Measurements from ENCODE around the gene APOL2. TPM values are rescaled to one million over a fixed set of nuclear protein-coding genes. Genes with fewer than 3 reads are reported as not detected.
A peak's percentile ranks its signal among the peaks of the same experiment; 100 is the strongest.
"Not testable (repeated sequence)": the region's sequence is repeated elsewhere in the genome, so short reads cannot be mapped to it uniquely, and the experiment has no call there.

The APOL2 gene
- 10 to 100 TPM; 24.8 to 45.4 (median 28.7) TPM for polyA plus RNA-seq (ENCODE audit: insufficient read length in 3 of 3)
- long read RNA-seq, donor 1, partial matches to known transcripts: 0 of 4 reads
- long read RNA-seq, donor 1, other reads (novel, unspliced or antisense): 0 of 4 reads
- long read RNA-seq, donor 2, transcript APOL2-202 (5 exons, 2,551 nt): major isoform, 5 of 5 reads
- long read RNA-seq, donor 2, partial matches to known transcripts: 0 of 5 reads
- long read RNA-seq, donor 2, other reads (novel, unspliced or antisense): 0 of 5 reads
- long read RNA-seq, donor 3, transcript APOL2-202 (5 exons, 2,551 nt): major isoform, 5 of 5 reads
- long read RNA-seq, donor 3, partial matches to known transcripts: 0 of 5 reads
- long read RNA-seq, donor 3, other reads (novel, unspliced or antisense): 0 of 5 reads
- long read RNA-seq, donor 4, partial matches to known transcripts: 0 of 2 reads
- long read RNA-seq, donor 4, other reads (novel, unspliced or antisense): 0 of 2 reads
- long read RNA-seq, donor 5, partial matches to known transcripts: 0 of 3 reads
- long read RNA-seq, donor 5, other reads (novel, unspliced or antisense): 0 of 3 reads
- long read RNA-seq, donor 6, transcript APOL2-202 (5 exons, 2,551 nt): major isoform, 5 of 5 reads
- long read RNA-seq, donor 6, partial matches to known transcripts: 0 of 5 reads
- long read RNA-seq, donor 6, other reads (novel, unspliced or antisense): 0 of 5 reads
- long read RNA-seq, donor 7, transcript APOL2-202 (5 exons, 2,551 nt): major isoform, 7 of 9 reads
- long read RNA-seq, donor 7, partial matches to known transcripts: 0 of 9 reads
- long read RNA-seq, donor 7, other reads (novel, unspliced or antisense): 0 of 9 reads
- long read RNA-seq, donor 8, transcript APOL2-202 (5 exons, 2,551 nt): major isoform, 11 of 12 reads
- long read RNA-seq, donor 8, partial matches to known transcripts: 0 of 12 reads
- long read RNA-seq, donor 8, other reads (novel, unspliced or antisense): 0 of 12 reads
- long read RNA-seq, donor 9, partial matches to known transcripts: 0 of 2 reads
- long read RNA-seq, donor 9, other reads (novel, unspliced or antisense): 0 of 2 reads
- long read RNA-seq, donor 10, partial matches to known transcripts: 0 of 3 reads
- long read RNA-seq, donor 10, other reads (novel, unspliced or antisense): 0 of 3 reads
- long read RNA-seq, donor 11, partial matches to known transcripts: 0 of 5 reads
- long read RNA-seq, donor 11, other reads (novel, unspliced or antisense): 0 of 5 reads
- long read RNA-seq, donor 12, partial matches to known transcripts: 5 of 6 reads
- long read RNA-seq, donor 12, other reads (novel, unspliced or antisense): 0 of 6 reads
- long read RNA-seq, donor 13, transcript APOL2-202 (5 exons, 2,551 nt): major isoform, 5 of 5 reads
- long read RNA-seq, donor 13, partial matches to known transcripts: 0 of 5 reads
- long read RNA-seq, donor 13, other reads (novel, unspliced or antisense): 0 of 5 reads
- long read RNA-seq, donor 14, partial matches to known transcripts: 0 of 4 reads
- long read RNA-seq, donor 14, other reads (novel, unspliced or antisense): 0 of 4 reads
- long read RNA-seq, donor 15, partial matches to known transcripts: 0 of 3 reads
- long read RNA-seq, donor 15, other reads (novel, unspliced or antisense): 0 of 3 reads
- long read RNA-seq, donor 16, transcript APOL2-202 (5 exons, 2,551 nt): major isoform, 7 of 20 reads
- long read RNA-seq, donor 16, partial matches to known transcripts: 12 of 20 reads
- long read RNA-seq, donor 16, other reads (novel, unspliced or antisense): 0 of 20 reads

DNA sequence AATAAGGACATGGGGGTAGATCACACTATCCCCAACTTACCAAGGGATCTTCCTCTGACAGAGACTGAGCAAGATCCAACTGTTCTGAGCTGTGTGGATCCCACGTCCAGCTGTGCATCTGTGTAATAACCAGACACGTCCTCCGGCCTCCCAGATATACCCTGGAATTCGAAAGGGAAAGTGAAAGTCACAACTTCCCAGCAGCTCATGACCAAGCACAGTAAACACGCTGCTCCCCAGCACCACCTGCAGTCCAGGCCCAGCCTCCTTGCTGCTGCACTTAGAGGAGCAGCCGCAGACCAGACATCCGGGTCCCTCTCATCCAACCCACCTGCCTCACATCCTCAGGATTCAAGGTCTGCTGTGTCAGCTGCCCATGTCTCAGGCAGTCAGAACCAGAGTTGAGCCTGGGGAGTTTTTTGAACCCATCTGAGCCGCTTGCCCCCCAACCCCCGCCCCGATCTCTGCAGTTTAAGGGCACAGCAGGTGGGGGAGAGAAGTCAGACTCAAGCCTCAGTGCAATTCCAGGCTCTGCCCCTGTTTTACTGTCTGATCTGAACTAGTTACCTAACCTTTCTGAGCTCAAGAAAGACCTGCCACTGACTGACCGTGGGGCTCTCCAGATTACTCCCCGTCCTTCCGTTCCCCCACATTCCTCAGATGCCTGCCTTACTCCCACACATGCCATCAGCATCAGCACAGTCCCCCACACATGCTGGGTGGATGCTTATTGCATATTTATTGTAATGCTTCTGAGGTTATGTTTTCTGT lies at the start of gene APOL2:
Gene APOL2 (minus strand): TSS at position 127 of the 771 bp plus-strand sequence. CDS start 6,365 bp downstream, outside the sequence.
- peak; percentile 75 to 94 (median 86) for DNase-seq (ENCODE audit: extremely low read depth in 1 of 11, low read depth in 9 of 11, low spot score in 4 of 11)

DNA sequence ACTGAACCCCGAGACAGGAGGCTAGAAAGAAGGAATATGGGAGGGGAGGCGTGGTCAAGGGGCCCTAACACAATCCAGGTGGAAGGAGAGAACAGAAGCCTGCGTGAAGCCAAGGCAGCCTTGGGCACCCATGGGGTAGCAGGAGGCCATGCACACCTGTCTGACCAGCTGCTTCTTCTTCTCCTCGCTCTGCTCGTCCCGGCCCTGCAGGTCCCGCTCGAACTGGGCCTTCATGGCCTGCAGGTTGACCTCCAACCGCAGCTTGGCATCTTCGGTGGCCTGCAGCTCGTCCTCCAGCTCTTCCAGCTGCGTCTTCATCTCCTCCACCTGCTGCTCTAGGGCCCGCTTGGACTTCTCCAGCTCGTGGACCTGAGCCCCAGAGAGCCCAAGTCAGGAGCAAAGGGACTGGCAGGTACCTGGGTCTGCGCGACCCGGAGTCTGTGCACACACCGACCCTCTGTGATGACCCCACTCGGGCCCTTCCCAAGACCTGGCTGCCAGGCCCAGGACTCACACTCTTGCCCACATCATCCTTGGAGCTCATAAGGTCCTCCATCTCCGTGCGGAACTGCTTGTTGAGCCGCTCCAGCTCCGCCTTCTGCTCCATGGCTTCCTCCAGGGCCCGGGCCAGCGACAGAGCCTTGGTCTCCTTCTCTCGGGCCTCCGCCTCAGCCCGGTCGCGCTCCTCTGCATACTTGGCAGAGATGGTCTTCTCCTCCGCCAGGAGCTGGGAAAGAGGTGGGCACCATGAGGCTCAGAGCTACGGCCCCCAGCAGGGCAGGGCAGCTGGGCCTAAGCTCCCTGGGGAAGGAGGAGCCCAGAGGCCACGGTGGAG lies 49.5 kb upstream of the APOL2 start:
- no peak for DNase-seq (ENCODE audit: extremely low read depth in 1 of 11, low read depth in 9 of 11, low spot score in 4 of 11)

GRCh38 chr22:36287881-36288515 lies 48.7 kb upstream of the APOL2 start:
- no peak for DNase-seq (ENCODE audit: extremely low read depth in 1 of 11, low read depth in 9 of 11, low spot score in 4 of 11)

DNA sequence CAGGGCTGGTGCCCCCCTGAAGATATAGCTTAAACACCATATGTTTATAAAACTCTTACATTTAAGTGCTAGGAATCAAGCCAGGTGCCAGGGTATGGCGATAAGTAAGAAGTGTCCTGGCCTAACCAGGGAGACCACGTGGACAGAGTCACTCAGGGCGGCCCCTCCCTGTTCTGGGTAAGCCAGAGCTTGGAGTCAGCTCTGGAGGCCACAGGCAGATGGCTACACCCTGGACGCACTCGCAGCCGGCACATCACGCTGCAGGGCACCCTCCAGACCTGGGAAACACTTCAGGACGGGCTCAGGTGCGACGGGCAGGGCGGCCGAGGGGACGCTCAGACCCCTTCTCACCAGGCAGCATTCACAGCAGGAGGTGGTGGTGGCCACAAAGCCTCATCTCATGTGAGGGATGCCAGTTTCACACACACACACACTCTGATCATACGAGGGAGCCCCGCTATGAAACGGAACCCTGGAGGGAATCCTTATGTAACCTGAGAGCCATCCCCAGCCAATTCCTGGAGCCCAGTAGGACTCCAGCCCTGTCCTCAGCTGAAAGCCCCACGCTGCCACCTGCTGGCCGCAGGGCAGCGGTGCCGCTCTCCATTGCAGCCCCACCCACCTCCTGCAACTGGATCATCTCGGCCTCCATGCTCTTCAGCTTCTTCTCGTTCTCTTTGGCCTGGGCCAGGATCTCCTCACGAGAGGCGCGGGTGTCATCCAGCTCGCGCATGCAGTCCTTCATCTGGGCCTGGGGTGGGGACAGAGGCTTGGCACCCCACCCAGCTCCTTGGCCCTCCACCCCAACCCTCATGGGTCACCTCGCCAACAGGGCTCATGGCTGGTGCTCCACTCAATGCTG lies 47.0 kb upstream of the APOL2 start:
- peak in 10 of 11 donors; percentile 13 to 62 (median 53) for DNase-seq (ENCODE audit: extremely low read depth in 1 of 11, low read depth in 9 of 11, low spot score in 4 of 11)

- no peak for DNase-seq (ENCODE audit: extremely low read depth in 1 of 11, low read depth in 9 of 11, low spot score in 4 of 11)
These were observed 46.2 kb upstream of the APOL2 start for GRCh38 chr22:36285545-36285944.

DNA sequence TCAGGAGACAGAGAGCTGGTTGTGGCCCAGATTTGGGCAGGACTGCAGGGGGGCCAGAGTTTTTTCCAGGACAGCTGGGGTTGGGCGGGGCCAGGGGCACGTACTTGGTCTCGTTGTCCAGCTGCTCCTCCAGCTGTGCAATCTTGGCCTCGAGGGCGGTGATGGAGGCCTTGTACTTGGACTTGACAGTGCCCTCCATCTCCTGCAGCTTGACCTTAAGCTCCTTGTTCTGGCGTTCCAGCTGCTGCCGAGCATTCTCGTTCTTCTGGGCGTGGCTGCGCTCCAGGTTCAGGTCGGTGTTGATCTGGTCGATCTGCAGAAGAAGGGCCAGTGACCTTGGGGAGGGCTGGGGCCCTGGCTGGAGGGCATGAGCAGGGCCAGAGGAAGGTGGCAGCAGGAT lies 45.7 kb upstream of the APOL2 start:
- DNase-seq (ENCODE audit: extremely low read depth in 1 of 11, low read depth in 9 of 11, low spot score in 4 of 11): no peak

- DNase-seq (ENCODE audit: extremely low read depth in 1 of 11, low read depth in 9 of 11, low spot score in 4 of 11): no peak
These were observed 44.8 kb upstream of the APOL2 start for GRCh38 chr22:36284171-36284571.

DNA sequence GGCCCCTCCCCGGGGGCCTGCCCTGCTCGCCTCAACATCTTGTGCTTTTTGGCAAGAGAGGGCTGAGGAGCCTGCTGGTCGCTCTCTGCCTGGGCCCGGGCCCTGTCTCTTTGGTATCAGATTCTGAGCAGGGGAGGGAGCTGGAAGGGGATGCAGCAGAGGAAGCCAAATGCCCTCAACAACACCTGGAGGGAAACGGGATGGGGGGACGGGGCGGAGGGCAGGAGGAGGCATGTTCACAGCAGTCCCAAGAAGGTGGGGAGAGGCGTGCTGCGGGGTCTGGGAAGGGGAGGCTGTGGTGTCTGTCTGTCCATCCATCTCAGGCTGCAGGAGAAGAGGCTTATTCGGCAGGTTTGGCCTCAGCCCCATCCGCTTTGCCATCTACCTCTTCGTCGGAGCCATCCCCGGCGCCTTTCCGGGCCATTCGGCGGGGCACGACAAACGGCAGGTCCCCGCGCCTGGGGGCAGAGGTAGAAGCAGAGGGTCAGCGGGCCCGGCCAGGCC lies 43.1 kb upstream of the APOL2 start:
- no peak for DNase-seq (ENCODE audit: extremely low read depth in 1 of 11, low read depth in 9 of 11, low spot score in 4 of 11)

- DNase-seq (ENCODE audit: extremely low read depth in 1 of 11, low read depth in 9 of 11, low spot score in 4 of 11): no peak
These were observed 42.5 kb upstream of the APOL2 start for GRCh38 chr22:36281781-36282327.

DNA sequence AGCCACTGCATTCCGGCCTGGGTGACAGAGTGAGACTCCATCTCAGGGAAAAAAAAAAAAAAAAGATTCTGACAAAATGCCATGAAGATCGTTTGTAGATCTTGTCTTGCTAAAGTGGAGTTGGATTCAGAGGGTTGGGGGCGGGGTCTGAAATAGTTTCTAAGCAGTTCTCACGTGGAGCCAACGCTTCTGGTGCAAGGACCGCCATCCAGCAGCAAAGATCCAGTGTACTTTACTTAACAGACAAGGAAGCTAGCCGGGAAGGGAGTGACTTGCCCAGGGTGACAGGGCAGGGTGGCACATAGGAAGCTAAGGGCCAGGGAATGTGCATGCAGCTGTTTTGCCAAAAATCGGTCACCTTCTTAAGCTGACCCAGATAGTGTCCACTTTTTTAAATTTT lies 41.1 kb upstream of the APOL2 start:
- no peak for DNase-seq (ENCODE audit: extremely low read depth in 1 of 11, low read depth in 9 of 11, low spot score in 4 of 11)

GRCh38 chr22:36279219-36279666 lies 39.9 kb upstream of the APOL2 start:
- DNase-seq (ENCODE audit: extremely low read depth in 1 of 11, low read depth in 9 of 11, low spot score in 4 of 11): no peak

- DNase-seq (ENCODE audit: extremely low read depth in 1 of 11, low read depth in 9 of 11, low spot score in 4 of 11): peak in 2 of 11 donors; percentile 20 to 44
These were observed 38.4 kb upstream of the APOL2 start for GRCh38 chr22:36277482-36278291.

- DNase-seq (ENCODE audit: extremely low read depth in 1 of 11, low read depth in 9 of 11, low spot score in 4 of 11): no peak
These were observed 35.2 kb upstream of the APOL2 start for GRCh38 chr22:36274531-36274930.

- not testable (repeated sequence) for DNase-seq (ENCODE audit: extremely low read depth in 1 of 11, low read depth in 9 of 11, low spot score in 4 of 11)
These were observed 32.6 kb upstream of the APOL2 start for GRCh38 chr22:36271951-36272350.
